IPS-18a (cell line): ENCODE data around the gene MRPL16.
"Not testable (repeated sequence)": the region's sequence is repeated elsewhere in the genome, so short reads cannot be mapped to it uniquely, and the experiment has no call there.

Experiments used
- H3K27ac ChIP-seq: one replicate; pipeline ENCODE4 v1.5.1; 2013; ENCODE audit warnings: low read length
- H3K27me3 ChIP-seq: one replicate; pipeline ENCODE4 v1.6.1; 2013; ENCODE audit warnings: mild to moderate bottlenecking, low read length; ENCODE audit not compliant: control insufficient read depth, insufficient read depth
- H3K36me3 ChIP-seq: one replicate; pipeline ENCODE4 v1.6.1; 2013; ENCODE audit warnings: low read depth, low read length; ENCODE audit not compliant: control insufficient read depth
- H3K4me1 ChIP-seq: one replicate; pipeline ENCODE4 v1.6.1; 2013; ENCODE audit warnings: low read depth, low read length; ENCODE audit not compliant: control insufficient read depth
- H3K4me3 ChIP-seq: one replicate; pipeline ENCODE4 v1.5.1; 2013; ENCODE audit warnings: low read length
- H3K9ac ChIP-seq: one replicate; pipeline ENCODE4 v1.6.1; 2013; ENCODE audit warnings: mild to moderate bottlenecking, low read length, moderate library complexity
- H3K9me3 ChIP-seq: one replicate; pipeline ENCODE4 v1.6.1; 2013; ENCODE audit warnings: low read depth, low read length; ENCODE audit not compliant: control insufficient read depth

MRPL16 gene

GRCh38 chr11:59842316-59842715 is 31.7 kb upstream of the MRPL16 start:
- H3K27ac ChIP-seq = no peak overlapping the region
- H3K9me3 ChIP-seq = no peaks in the 10 kb centered on the region
- H3K27me3 ChIP-seq = no peaks in the 10 kb centered on the region
- H3K4me1 ChIP-seq = no peaks in the 10 kb centered on the region
- no peak overlapping the region for H3K4me3 ChIP-seq
- H3K36me3 ChIP-seq = no peaks in the 10 kb centered on the region
- H3K9ac ChIP-seq = no peak overlapping the region

- Histone ChIP-seq H3K4me1 (no peaks in the 10 kb centered on the region), H3K9ac (no peak overlapping the region), H3K36me3 (no peaks in the 10 kb centered on the region), H3K9me3 (no peaks in the 10 kb centered on the region), H3K27ac (no peak overlapping the region), H3K4me3 (no peak overlapping the region), H3K27me3 (no peaks in the 10 kb centered on the region)
Observed at GRCh38 chr11:59841514-59841913, 30.9 kb upstream of the MRPL16 start.

DNA sequence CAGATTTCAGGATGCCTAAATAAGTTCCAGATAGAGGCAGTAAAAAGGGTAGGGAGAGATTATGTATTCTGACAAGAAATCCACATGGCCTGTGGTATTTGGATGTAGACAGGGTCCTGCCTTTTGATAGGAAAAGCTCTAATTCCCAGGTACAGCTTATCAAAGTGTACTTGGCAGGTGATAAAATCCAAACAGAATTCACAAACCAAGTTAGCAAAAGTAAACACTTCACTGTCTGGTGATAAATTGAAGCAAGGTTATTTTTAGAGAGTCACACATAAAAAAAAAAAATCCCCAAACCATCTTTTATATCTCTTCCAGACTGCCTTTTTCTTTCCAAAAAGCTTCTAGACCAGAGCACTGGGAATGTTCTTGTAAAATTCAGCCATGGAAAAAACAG is 29.0 kb upstream of the MRPL16 start:
- Histone ChIP-seq H3K27ac (no peak overlapping the region), H3K4me1 (no peaks in the 10 kb centered on the region)

DNA sequence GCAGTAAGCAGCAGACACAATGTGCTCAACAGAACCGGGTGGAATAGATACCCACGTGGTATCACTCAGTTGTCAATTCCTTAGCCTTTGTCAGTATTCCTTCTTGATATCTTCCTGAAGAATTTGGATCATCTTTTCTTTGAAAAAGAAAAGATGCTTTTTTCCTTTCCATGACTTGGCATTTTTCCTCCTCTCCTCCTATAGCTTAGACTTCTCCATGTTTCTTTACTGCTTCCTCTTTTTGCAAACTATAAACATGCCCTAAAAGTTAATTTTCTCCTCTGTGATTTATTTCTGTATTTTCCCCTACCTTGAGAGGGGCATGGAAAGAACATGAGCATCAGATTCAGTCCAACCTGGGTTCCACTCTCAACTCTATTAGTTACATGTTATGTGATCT is 23.0 kb upstream of the MRPL16 start:
- Histone ChIP-seq H3K4me3 (no peak overlapping the region), H3K27me3 (no peaks in the 10 kb centered on the region), H3K9ac (no peak overlapping the region), H3K36me3 (no peaks in the 10 kb centered on the region), H3K27ac (no peak overlapping the region), H3K4me1 (no peaks in the 10 kb centered on the region), H3K9me3 (no peaks in the 10 kb centered on the region)

More for the DNA sequence above, 29.0 kb upstream of the MRPL16 start:
- no peak overlapping the region for H3K9ac ChIP-seq
- H3K27me3 ChIP-seq = no peaks in the 10 kb centered on the region
- no peaks in the 10 kb centered on the region for H3K36me3 ChIP-seq
- no peak overlapping the region for H3K4me3 ChIP-seq
- H3K9me3 ChIP-seq = no peaks in the 10 kb centered on the region

GRCh38 chr11:59829358-59829757 is 18.8 kb upstream of the MRPL16 start:
- H3K27me3 ChIP-seq = no peaks in the 10 kb centered on the region
- no peak overlapping the region for H3K27ac ChIP-seq
- no peaks in the 10 kb centered on the region for H3K36me3 ChIP-seq
- no peak overlapping the region for H3K4me3 ChIP-seq
- H3K9ac ChIP-seq = no peak overlapping the region
- H3K4me1 ChIP-seq = no peaks in the 10 kb centered on the region
- no peaks in the 10 kb centered on the region for H3K9me3 ChIP-seq

GRCh38 chr11:59822989-59823566 is 12.5 kb upstream of the MRPL16 start:
- H3K4me1 ChIP-seq = peaks cover 8% of the 10 kb centered on the region
- no peaks in the 10 kb centered on the region for H3K36me3 ChIP-seq
- no peak overlapping the region for H3K27ac ChIP-seq
- no peak overlapping the region for H3K9ac ChIP-seq
- no peak overlapping the region for H3K4me3 ChIP-seq
- no peaks in the 10 kb centered on the region for H3K27me3 ChIP-seq
- H3K9me3 ChIP-seq = no peaks in the 10 kb centered on the region

DNA sequence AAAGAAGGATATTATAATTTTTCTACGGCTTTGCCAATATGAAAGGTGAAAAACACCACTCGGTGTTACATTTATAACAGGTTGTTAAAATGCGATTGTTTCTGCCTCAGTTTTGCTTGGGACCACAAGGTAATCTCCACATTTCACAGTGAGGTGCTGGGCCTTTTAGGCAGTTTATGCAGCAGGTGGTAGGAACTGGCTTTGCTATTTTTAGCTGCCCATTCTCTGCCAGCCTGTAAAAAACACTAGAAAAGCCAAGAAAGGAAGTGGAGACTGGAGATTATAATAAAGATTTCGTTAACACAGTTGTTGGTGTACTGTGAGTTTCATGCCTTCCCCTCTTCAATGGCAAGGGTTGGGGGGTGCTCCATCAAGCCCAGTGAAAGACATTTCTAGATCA is 8.0 kb upstream of the MRPL16 start:
- no peaks in the 10 kb centered on the region for H3K9me3 ChIP-seq
- H3K27ac ChIP-seq = no peak overlapping the region
- H3K27me3 ChIP-seq = no peaks in the 10 kb centered on the region
- H3K4me3 ChIP-seq = no peak overlapping the region
- H3K36me3 ChIP-seq = no peaks in the 10 kb centered on the region
- peaks cover 36% of the 10 kb centered on the region for H3K4me1 ChIP-seq
- no peak overlapping the region for H3K9ac ChIP-seq

- peak overlapping the region; percentile 96 for H3K27ac ChIP-seq
- peak overlapping the region; percentile 64 for H3K4me3 ChIP-seq
- H3K4me1 ChIP-seq = peaks cover 36% of the 10 kb centered on the region
- H3K36me3 ChIP-seq, H3K27me3 ChIP-seq, H3K9me3 ChIP-seq: not testable (repeated sequence)
- H3K9ac ChIP-seq = peak overlapping the region; percentile 66
Observed at GRCh38 chr11:59816434-59816833, 5.9 kb upstream of the MRPL16 start.

DNA sequence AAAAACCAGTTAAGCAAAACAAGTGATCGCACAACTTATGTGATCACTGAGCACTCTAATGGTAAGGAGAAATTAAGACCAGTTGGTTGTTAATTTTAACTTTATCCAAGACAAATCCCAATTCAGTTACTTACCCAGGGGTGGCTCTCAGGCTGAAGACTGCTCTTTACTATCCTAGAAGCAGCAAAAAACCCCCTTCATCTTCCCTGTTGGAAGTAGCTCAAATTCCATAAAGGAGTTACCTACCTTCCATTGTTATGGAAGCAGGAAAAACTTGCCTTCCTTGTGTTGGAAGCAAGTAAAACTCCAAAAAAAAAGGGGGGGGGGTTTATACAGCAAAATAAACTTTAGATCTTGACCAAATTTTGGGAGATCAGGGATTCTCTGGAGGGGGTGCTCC is 5.2 kb upstream of the MRPL16 start:
- Histone ChIP-seq H3K36me3 (no peaks in the 10 kb centered on the region), H3K4me3 (peak overlapping the region; percentile 64), H3K27ac (peak overlapping the region; percentile 96), H3K9ac (peak overlapping the region; percentile 66), H3K27me3 (no peaks in the 10 kb centered on the region), H3K4me1 (peaks cover 42% of the 10 kb centered on the region), H3K9me3 (no peaks in the 10 kb centered on the region)

- Histone ChIP-seq H3K27ac (no peak overlapping the region), H3K4me1 (peaks cover 42% of the 10 kb centered on the region), H3K4me3 (peak overlapping the region; percentile 64)
Observed at GRCh38 chr11:59814021-59814420, 3.4 kb upstream of the MRPL16 start.

DNA sequence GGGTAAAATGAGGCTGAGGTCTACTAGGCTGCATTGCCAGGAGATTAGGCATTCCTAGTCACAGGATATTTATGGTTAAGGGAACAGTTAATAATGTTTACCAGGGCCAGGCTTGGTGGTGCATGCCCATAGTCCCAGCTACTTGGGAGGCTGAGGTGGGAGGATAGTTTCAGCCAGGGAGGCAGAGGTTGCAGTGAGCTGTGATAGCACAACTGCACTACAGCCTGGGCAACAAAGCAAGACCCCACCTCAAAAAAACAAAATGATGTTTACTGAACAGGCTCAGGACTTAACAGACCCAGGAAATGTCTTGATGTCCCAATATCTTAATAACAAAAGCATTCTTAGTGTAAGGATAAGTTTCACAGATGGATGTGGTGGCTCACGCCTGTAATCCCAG is 2.8 kb upstream of the MRPL16 start:
- Histone ChIP-seq H3K9me3 (no peaks in the 10 kb centered on the region), H3K9ac (no peak overlapping the region), H3K27ac (no peak overlapping the region), H3K4me3 (no peak overlapping the region), H3K27me3 (no peaks in the 10 kb centered on the region), H3K36me3 (peaks cover 5% of the 10 kb centered on the region), H3K4me1 (peaks cover 36% of the 10 kb centered on the region)

More at GRCh38 chr11:59814021-59814420, 3.4 kb upstream of the MRPL16 start:
- no peaks in the 10 kb centered on the region for H3K36me3 ChIP-seq
- peak overlapping the region; percentile 66 for H3K9ac ChIP-seq
- H3K27me3 ChIP-seq = no peaks in the 10 kb centered on the region
- H3K9me3 ChIP-seq = no peaks in the 10 kb centered on the region

- Histone ChIP-seq H3K27me3 (no peaks in the 10 kb centered on the region), H3K9me3 (no peaks in the 10 kb centered on the region), H3K4me3 (no peak overlapping the region), H3K4me1 (peaks cover 32% of the 10 kb centered on the region), H3K27ac (no peak overlapping the region), H3K9ac (no peak overlapping the region), H3K36me3 (peaks cover 16% of the 10 kb centered on the region)
Observed at GRCh38 chr11:59812220-59812619, 1.6 kb upstream of the MRPL16 start.
